ENCODE measurements around the gene MAGEA3.
"Not testable (repeated sequence)": the region's sequence is repeated elsewhere in the genome, so short reads cannot be mapped to it uniquely, and the experiment has no call there.

MAGEA3 gene

GRCh38 chrX:152735860-152736511, 37.4 kb downstream of the MAGEA3 start:
- no peak for DNase-seq (ENCODE audit: low read depth, low spot score)

- not testable (repeated sequence) for DNase-seq (ENCODE audit: low read depth, low spot score)
These were observed 37.9 kb downstream of the MAGEA3 start for GRCh38 chrX:152736528-152736927.

- no peak for DNase-seq (ENCODE audit: low read depth, low spot score)
These were observed 40.0 kb downstream of the MAGEA3 start for GRCh38 chrX:152738560-152738959.

Measured in activated CD4-positive, CD25-positive, alpha-beta regulatory T cell treated with anti-CD3 and anti-CD28 coated beads, Interleukin-2, amount 50 U/mL, for 16 hours (primary cell).